OCI-LY7 (cell line): ENCODE measurements around the gene ADGRG6.

ENCODE experiments used
- EZH2phosphoT487 ChIP-seq: fragments of 200-600 bp; sonication (generic); IDR thresholded peaks from 2 replicates; pipeline ENCODE4 v1.6.1; 2018; ENCODE audit warnings: low read depth, borderline replicate concordance, mild to moderate bottlenecking, mixed run types, antibody characterized with exemption, low read length, moderate library complexity, mixed read lengths
- TF ChIP-seq, protein P1 (sequence below): fragments of 200-600 bp; sonication (generic); conservative IDR thresholded peaks from 2 replicates; pipeline ENCODE4 v1.5.1; 2014; ENCODE audit warnings: mild to moderate bottlenecking, antibody characterized with exemption, low read length, moderate library complexity, mixed read lengths

DNA sequence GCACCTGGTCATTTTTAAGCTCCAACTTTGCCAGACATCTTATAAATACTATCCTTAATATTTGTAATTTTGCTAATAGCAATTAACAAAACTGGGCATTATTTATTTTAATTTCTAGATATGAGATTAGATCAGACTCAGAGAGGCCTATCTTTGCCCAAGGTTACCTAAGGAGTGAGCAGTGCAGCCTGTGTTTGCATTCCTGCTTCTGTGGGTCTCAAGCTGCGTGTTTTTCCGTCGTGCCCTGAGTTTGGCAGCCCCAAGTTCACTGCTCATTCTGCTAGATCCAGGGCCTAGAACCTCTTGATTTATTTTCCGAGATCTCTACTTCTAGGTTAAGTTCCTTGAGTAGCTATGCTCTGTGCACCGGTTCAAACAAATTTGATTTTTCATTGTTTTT is 11.0 kb upstream of the ADGRG6 start:
- TF ChIP-seq, protein P1, sequence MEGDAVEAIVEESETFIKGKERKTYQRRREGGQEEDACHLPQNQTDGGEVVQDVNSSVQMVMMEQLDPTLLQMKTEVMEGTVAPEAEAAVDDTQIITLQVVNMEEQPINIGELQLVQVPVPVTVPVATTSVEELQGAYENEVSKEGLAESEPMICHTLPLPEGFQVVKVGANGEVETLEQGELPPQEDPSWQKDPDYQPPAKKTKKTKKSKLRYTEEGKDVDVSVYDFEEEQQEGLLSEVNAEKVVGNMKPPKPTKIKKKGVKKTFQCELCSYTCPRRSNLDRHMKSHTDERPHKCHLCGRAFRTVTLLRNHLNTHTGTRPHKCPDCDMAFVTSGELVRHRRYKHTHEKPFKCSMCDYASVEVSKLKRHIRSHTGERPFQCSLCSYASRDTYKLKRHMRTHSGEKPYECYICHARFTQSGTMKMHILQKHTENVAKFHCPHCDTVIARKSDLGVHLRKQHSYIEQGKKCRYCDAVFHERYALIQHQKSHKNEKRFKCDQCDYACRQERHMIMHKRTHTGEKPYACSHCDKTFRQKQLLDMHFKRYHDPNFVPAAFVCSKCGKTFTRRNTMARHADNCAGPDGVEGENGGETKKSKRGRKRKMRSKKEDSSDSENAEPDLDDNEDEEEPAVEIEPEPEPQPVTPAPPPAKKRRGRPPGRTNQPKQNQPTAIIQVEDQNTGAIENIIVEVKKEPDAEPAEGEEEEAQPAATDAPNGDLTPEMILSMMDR, result no peak
- no peak for TF ChIP-seq EZH2phosphoT487
